HL-60/S4 (cell line): Measurements from ENCODE around the gene SIN3B.
"Not testable (repeated sequence)": the region's sequence is repeated elsewhere in the genome, so short reads cannot be mapped to it uniquely, and the experiment has no call there.

Experiments
- in situ Hi-C: fragments of 300-500 bp; cut with MboI; formaldehyde crosslinking; loops from 2 replicates; pipeline ENCODE4 v1.14.3; 2022; ENCODE audit warnings: low sequenced_read_pairs

Gene SIN3B

GRCh38 chr19:16862826-16863415, 33.7 kb downstream of the SIN3B start:
- in situ Hi-C loops, result no loop called here

DNA sequence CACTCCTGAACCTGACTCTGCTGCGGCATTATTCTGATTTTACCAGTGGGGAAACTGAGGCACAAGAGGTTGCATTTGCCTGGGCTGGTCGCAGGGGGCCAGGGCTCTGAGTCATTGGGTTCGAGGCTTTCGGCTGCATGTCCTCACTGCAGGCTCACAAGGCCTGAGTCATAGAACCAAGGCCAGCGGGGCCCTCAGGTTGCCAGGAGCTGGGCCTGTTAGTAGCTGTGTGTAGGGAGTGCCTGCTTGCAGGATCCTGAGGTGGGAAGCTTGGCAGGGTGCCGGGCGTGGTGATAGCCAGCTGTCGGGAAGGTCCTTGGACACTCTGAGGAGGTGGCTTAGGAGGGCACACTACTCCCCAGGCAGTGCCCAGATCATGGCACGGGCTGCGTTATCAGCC, 38.0 kb downstream of the SIN3B start:
- in situ Hi-C loops, result no loop called here

DNA sequence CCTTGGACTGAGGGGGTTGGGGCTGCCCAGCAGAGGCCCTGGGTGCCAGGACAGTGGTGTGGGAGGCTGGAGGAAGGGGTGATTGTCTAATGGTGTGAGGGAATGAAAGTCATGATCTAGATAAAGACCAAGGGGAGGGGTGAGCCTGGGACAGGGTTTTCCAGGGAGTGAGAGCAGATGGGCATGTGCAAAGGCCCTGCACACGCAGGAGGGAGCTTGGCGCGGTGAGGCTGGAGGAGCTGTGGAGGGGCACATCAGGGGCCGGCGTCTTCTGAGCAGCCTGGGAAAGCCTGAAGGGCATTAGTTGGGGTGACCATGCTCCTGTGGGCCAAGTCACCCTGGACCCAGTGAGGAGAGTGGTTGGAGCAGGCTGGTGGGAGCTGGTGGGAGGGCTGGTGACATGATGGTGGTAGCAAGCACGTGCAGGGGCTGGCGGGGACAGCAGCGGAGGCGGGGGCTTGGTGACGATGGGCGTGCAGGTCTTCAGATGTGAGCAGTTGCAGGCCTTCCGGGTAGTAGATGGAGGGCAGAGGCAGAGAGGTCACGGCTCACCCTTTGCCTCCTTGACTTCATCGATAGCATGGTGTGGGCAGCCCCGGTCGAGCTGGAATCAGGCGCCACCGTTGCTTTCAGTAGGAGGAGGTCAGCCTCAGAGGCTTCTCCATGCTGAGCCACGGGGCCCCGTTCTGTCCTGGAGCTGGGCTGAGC, 39.4 kb downstream of the SIN3B start:
- in situ Hi-C loops, result no loop called here

GRCh38 chr19:16869331-16869972, 40.3 kb downstream of the SIN3B start:
- in situ Hi-C loops, result no loop called here

DNA sequence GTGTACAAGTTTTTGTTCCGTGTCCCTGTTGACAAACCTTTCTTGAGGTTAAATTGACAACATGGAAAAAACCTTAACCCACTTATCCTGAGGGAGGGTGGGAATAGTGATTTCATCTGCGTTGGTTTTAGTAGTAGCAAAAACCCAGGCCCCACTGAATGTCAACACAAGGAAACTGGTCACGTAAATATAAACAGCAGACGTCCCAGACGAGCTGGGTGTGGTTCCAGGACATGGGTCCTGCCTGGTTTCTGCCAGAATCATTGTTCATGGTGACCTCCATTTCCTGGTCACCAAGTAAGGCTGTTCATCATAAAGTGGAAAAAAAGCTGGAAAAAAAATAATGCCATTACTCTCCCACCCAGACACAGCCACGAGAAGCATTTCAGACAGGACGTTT, 42.7 kb downstream of the SIN3B start:
- in situ Hi-C loops, result no loop called here

DNA sequence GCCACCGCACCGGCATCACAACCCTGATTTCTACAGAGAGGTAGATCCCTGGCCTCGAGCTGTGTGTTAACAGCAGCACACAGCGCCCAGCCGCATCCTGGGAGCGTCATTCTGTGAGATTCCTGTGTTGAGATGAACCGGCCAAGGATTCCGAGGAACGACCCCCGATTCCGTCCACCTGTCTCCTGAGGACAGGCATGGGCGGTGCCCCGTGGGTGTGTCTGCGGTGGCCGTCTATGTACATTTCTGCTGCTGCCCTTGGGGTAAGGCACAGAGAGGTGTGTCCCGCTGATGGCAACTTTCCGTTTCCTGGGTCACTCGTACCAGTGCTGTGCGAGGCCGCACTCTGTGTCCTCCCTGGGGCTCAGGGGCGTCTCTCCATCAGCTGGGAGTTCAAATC, 43.5 kb downstream of the SIN3B start:
- in situ Hi-C loops, result no loop called here

GRCh38 chr19:16873594-16873993, 44.4 kb downstream of the SIN3B start:
- in situ Hi-C loops, result no loop called here

DNA sequence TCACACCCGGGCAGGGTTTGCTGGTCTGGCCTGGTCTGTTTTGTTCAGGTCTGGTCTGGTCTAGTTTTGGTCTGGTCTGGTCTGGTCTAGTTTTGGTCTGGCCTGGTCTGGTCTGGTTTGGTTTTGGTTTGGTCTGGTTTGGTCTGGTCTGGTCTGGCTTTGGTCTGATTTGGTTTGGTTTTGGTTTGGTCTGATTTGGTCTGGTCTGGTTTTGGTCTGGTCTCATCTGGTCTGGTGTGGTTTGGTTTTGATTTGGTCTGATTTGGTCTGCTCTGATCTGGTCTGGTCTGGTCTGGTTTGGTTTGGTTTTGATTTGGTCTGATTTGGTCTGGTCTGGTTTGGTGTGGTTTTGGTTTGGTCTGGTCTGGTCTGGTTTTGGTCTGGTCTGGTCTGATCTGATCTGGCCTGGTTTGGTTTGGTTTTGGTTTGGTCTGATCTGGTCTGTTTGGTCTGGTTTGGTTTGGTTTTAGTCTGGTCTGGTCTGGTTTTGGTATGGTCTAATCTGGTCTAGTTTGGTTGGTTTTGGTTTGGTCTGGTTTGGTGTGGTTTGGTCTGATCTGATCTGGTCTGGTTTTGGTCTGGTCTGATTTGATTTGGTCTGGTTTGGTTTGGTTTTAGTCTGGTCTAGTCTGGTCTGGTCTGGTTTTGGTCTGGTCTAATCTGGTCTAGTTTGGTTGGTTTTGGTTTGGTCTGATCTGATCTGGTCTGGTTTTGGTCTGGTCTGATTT, 45.2 kb downstream of the SIN3B start:
- in situ Hi-C loops, result no loop called here

- in situ Hi-C loops, result not testable (repeated sequence)
Observed at GRCh38 chr19:16874978-16875299, 45.7 kb downstream of the SIN3B start.

GRCh38 chr19:16875584-16876555, 46.7 kb downstream of the SIN3B start:
- in situ Hi-C loops, result no loop called here

DNA sequence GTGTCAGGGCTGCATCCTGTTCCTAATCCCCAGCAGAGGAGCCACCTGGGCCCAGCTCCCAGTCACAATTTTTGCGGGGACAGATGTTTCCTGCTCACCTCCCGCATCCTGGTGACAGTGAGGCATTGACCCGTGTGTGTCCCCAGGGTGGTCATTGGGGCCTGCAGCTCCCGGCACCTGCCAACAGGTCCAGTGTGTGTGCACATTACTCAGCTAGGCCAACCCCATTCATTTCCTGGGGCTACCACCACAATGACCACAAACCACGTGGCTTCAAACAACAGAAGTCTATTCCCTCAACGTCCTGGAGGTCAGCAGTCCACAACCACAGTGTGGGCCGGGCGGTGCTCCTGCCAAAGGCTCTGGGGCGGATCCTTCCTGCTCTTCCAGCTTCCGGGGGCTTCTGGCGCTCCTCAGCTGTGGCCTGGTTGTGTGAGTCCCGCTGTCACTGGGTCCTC, 47.7 kb downstream of the SIN3B start:
- in situ Hi-C loops, result no loop called here

GRCh38 chr19:16877581-16877980, 48.4 kb downstream of the SIN3B start:
- in situ Hi-C loops, result no loop called here

DNA sequence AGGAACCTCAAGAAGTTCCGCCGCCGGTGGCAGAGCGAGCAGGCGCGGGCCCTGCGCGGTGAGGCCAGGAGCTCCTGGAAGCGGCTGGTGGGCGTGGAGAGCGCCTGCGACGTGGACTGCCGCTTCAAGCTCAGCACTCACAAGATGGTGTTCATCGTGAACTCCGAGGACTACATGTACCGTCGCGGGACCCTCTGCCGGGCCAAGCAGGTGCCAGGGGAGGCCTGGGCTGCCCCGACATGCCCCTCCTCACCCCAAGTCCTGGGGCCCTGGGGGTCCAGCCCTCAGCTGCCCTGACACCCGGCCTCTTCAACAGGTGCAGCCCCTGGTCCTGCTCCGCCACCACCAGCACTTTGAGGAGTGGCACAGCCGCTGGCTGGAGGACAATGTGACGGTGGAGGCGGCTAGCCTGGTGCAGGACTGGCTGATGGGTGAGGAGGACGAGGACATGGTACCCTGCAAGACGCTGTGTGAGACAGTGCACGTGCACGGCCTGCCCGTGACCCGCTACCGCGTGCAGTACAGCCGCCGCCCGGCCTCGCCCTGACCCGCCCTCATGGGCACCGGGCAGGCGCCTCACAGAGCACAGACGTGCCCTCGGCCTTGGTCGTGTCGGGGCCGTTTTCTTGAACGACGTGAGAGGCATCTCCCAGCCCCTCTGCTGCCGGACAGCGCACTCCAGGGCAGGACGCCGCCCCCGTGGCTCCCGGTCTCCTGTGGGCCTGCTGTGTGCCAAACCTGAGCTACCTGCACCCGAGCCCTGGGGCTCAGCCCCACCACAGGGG, 49.2 kb downstream of the SIN3B start:
- in situ Hi-C loops, result no loop called here

DNA sequence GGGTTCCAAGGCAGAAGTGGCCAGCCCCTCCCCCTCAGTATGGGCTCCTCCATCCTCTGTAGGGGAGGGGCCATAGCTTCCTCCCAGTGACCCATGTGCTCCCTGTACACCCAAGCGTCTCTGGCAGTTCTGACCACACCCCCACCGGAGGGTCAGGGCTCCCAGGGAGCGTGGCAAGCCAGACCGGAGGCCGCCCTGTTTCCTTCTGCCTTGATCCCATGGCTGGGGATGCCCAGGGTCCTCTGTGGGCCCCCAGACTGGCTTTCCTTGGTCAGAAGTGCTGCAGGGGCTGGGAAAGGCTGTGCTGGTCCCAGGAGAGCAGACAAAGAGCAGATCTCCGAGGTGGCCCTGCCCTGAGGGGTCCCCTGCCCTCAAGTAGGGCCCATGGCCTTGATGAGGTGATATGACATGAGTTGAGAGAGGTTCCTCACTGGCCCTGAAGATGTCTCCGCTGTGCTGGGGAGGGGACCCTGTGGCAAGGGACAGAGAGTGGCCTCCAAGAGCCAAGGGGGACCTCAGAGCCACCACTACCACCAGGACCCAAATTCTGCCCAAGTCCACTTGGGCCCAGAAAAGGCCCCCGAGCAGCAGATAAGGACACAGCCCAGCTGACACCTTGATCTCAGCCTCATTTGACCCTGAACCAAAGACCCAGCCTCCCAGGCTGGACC, 51.8 kb downstream of the SIN3B start:
- in situ Hi-C loops, result no loop called here

DNA sequence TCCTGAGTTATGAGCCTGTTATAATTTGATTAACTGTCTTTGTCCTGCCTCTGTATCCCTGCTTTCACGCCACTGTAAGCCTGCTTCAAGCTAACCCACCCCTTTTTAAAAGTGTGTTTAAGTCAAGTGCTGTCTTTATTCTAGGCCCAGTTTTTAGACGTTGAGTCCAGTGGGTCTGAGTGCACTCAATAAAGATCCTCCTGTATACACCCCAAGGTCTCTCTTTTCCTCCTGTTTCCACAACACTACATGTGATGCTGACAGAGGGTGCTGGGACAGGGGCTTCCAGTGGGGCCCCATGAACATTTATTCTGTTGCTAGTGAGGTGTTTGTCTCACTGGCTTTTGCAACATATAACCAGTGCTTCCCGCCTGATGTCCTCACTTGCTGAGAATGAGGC, 52.9 kb downstream of the SIN3B start:
- in situ Hi-C loops, result no loop called here

DNA sequence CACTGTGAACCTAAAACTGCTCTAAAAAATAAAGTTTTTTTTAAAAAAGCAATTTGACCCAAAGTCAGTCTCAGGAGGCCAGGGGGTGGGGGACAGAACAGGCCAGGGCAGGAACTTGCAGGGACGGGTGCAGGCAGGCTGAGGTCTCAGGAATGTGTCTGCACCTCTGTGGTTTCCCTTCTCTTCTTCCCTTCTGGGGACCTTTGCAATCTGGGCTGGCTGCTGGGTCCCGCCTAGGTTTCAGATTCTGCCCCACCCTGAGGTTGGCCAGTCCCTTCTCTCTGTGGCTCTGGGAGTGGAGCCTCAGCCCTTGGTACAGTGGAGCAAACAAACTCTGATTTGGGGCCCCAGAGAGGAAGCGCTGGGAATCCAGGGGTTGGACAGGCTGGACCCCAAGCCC, 54.3 kb downstream of the SIN3B start:
- in situ Hi-C loops, result no loop called here

- in situ Hi-C loops, result no loop called here
Observed at GRCh38 chr19:16885166-16885565, 56.0 kb downstream of the SIN3B start.

DNA sequence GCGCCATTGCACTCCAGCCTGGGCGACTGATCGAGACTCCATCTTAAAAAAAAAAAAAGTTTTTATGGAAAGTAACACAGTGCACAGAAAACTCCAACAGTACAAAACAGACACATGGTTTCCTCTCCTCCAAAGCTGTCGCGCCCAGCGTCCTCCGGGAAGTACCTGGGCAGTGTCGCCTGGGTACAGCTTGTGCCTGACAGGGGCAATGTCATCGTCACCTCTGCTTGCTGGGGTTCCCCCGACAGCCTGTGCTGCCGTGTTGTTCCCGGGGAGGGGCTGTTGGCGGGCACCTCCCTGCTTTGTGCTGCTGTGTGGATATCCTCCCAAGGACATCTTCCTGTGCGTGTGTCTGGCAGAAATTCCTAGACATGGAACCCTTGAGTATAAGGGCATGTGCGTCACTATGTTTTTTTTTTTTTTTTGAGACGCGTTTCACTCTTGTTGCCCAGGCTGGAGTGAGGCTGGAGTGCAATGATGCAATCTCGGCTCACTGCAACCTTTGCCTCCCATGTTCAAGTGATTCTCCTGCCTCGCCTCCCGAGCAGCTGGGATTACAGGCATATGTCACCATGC, 57.2 kb downstream of the SIN3B start:
- in situ Hi-C loops, result no loop called here
